ENCODE data around the gene TUBG1.

DNA sequence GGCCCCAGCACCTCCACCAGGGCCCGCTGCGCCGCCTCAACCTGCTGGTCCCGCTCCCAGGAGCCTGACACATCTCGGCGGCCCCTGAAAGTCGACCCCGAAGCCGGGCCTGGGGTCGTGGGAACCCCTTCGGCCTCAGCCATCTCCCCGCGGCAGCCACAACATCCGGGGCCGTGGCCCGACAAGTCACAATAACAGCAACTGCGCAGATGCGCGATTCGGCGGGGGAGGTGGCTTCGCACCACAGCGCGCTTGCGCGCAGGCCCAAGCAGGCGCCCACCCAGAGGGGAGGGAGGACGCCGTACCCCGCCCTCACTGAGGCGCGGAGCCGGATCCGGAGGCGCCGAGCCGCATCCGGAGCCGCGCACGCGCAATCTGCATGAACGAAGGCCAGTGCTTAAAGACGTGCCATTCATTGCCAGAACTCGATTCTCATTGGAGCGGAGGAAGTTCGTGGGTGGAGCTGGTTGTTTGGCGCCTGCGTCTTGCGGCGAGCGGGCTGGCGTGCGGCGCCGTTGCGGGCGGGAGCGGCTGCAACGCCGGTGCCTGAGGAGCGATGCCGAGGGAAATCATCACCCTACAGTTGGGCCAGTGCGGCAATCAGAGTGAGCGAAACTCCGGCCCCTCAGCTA lies at the start of gene TUBG1, which contains the start of gene RETREG3:
- TF ChIP-seq EZH2phosphoT487 (IDR thresholded peaks at IDR 0.05; ENCODE audit: borderline replicate concordance, low read depth, low read length) = no peak
- TF ChIP-seq, protein P1, sequence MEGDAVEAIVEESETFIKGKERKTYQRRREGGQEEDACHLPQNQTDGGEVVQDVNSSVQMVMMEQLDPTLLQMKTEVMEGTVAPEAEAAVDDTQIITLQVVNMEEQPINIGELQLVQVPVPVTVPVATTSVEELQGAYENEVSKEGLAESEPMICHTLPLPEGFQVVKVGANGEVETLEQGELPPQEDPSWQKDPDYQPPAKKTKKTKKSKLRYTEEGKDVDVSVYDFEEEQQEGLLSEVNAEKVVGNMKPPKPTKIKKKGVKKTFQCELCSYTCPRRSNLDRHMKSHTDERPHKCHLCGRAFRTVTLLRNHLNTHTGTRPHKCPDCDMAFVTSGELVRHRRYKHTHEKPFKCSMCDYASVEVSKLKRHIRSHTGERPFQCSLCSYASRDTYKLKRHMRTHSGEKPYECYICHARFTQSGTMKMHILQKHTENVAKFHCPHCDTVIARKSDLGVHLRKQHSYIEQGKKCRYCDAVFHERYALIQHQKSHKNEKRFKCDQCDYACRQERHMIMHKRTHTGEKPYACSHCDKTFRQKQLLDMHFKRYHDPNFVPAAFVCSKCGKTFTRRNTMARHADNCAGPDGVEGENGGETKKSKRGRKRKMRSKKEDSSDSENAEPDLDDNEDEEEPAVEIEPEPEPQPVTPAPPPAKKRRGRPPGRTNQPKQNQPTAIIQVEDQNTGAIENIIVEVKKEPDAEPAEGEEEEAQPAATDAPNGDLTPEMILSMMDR (conservative IDR thresholded peaks at IDR 0.05; ENCODE audit: low read length) = no peak
